HG02973 (cell line): ENCODE data around the gene SH2D4B.
"Not testable (repeated sequence)": the region's sequence is repeated elsewhere in the genome, so short reads cannot be mapped to it uniquely, and the experiment has no call there.

Experiments used
- ATAC-seq: cut with Tn5 transposase; IDR thresholded peaks from one replicate; pipeline ENCODE4 v1.9.1; 2021; ENCODE audit warnings: moderate library complexity; ENCODE audit not compliant: unreplicated experiment

SH2D4B gene

GRCh38 chr10:80523773-80524172 lies 13.9 kb upstream of the SH2D4B start:
- no peak for ATAC-seq

- no peak for ATAC-seq
These were observed 13.4 kb upstream of the SH2D4B start for GRCh38 chr10:80524190-80524909.

GRCh38 chr10:80526218-80526617 lies 11.5 kb upstream of the SH2D4B start:
- no peak for ATAC-seq

GRCh38 chr10:80526742-80527141 lies 11.0 kb upstream of the SH2D4B start:
- ATAC-seq = no peak

- ATAC-seq = no peak
These were observed 9.5 kb upstream of the SH2D4B start for GRCh38 chr10:80528185-80528700.

GRCh38 chr10:80528901-80529300 lies 8.8 kb upstream of the SH2D4B start:
- no peak for ATAC-seq

GRCh38 chr10:80529604-80530003 lies 8.1 kb upstream of the SH2D4B start:
- ATAC-seq = no peak

GRCh38 chr10:80530251-80530650 lies 7.5 kb upstream of the SH2D4B start:
- no peak for ATAC-seq

GRCh38 chr10:80530816-80531215 lies 6.9 kb upstream of the SH2D4B start:
- no peak for ATAC-seq

GRCh38 chr10:80532571-80532970 lies 5.1 kb upstream of the SH2D4B start:
- no peak for ATAC-seq

- not testable (repeated sequence) for ATAC-seq
These were observed 3.6 kb upstream of the SH2D4B start for GRCh38 chr10:80534059-80534458.

- ATAC-seq = not testable (repeated sequence)
These were observed 3.1 kb upstream of the SH2D4B start for GRCh38 chr10:80534646-80535045.

GRCh38 chr10:80535671-80536360 lies 1.9 kb upstream of the SH2D4B start:
- ATAC-seq = no peak

GRCh38 chr10:80536361-80536835 lies 1.3 kb upstream of the SH2D4B start:
- ATAC-seq = no peak

- no peak for ATAC-seq
These were observed 491 bp upstream of the SH2D4B start for GRCh38 chr10:80537086-80537735.

- no peak for ATAC-seq
These were observed 931 bp downstream of the SH2D4B start for GRCh38 chr10:80538481-80539185.

- no peak for ATAC-seq
These were observed 1.8 kb downstream of the SH2D4B start for GRCh38 chr10:80539421-80540031.

GRCh38 chr10:80540136-80540535 lies 2.4 kb downstream of the SH2D4B start:
- ATAC-seq = no peak

GRCh38 chr10:80540618-80540980 lies 2.9 kb downstream of the SH2D4B start:
- ATAC-seq = no peak

- ATAC-seq = peak; percentile 76
These were observed 3.5 kb downstream of the SH2D4B start for GRCh38 chr10:80540981-80541750.
